K562 (cell line): Measurements from ENCODE around the gene HEXD. TPM values are rescaled to one million over a fixed set of nuclear protein-coding genes. Genes with fewer than 3 reads are reported as not detected.

ENCODE experiments used
- KAT2B ChIP-seq: IDR thresholded peaks from one replicate; pipeline ENCODE4 v1.6.1; 2012; ENCODE audit warnings: low read depth, mild to moderate bottlenecking, control low read depth, inconsistent platforms, low read length, moderate library complexity
- KLF10 ChIP-seq: fragments of 250-450 bp; sonication (Bioruptor Pico); IDR thresholded peaks from 2 replicates; pipeline ENCODE4 v1.6.1; 2021; ENCODE audit warnings: matching md5 sums
- MTA1 ChIP-seq: fragments of 450-650 bp; IDR thresholded peaks from 2 replicates; pipeline ENCODE4 v1.6.1; 2017; ENCODE audit warnings: borderline replicate concordance
- MYNN ChIP-seq, 2 experiments: sonication (generic); formaldehyde crosslinking in 1 of 2; IDR thresholded peaks; 2 replicates each; pipeline versions ENCODE4 v1.5.0 to v1.6.1; 2016 to 2020; ENCODE audit warnings: antibody characterized with exemption in 1 of 2, missing genetic modification reagents in 1 of 2
- NCOR1 ChIP-seq: fragments of 450-650 bp; IDR thresholded peaks from 2 replicates; pipeline ENCODE4 v1.6.1; 2016; ENCODE audit warnings: mild to moderate bottlenecking, moderate library complexity
- POLR3G ChIP-seq: IDR thresholded peaks from 2 replicates; pipeline ENCODE4 v1.6.1; 2011; ENCODE audit not compliant: insufficient read length, insufficient replicate concordance; ENCODE audit errors: extremely low read depth
- RFX1 ChIP-seq: fragments of 450-650 bp; IDR thresholded peaks from 2 replicates; pipeline ENCODE4 v1.6.1; 2016; ENCODE audit warnings: mild to moderate bottlenecking, moderate library complexity
- SREBF1 ChIP-seq: fragments of 150-350 bp; IDR thresholded peaks from 2 replicates; pipeline ENCODE4 v1.6.1; 2014; ENCODE audit warnings: antibody characterized with exemption, low read depth, low read length, borderline replicate concordance
- ZBED1 ChIP-seq: IDR thresholded peaks from 2 replicates; pipeline ENCODE4 v1.6.1; 2014
- ZNF79 ChIP-seq: fragments of 250-450 bp; sonication (Bioruptor Pico); IDR thresholded peaks from 2 replicates; pipeline ENCODE4 v1.4.0; 2020; ENCODE audit warnings: low read depth, mild to moderate bottlenecking, moderate library complexity
- ZNF830 ChIP-seq: fragments of 250-450 bp; sonication (Bioruptor Pico); IDR thresholded peaks from 2 replicates; pipeline ENCODE4 v1.5.0; 2021; ENCODE audit warnings: mild to moderate bottlenecking
- polyA plus RNA-seq, 8 experiments: library from polyadenylated mRNA; depleted of rRNA in 4 of 8; stranded (reverse) in 5 of 8; unstranded in 3 of 8; fragments of >200 nt; fragmentation: Nextera tagmentation in 2 of 8; fragmentation: Illumina TruSeq in 1 of 8; extraction: Ambion mirVana in 2 of 8; extraction: Trizol in 1 of 8; gene quantifications; 2 replicates each; pipeline versions ENCODE4 v1.2.1 to v1.2.3, GENCODE V29; 2011 to 2014; ENCODE audit warnings: inconsistent platforms in 1 of 8, missing spikeins in 1 of 8
- total RNA-seq, 7 experiments: library from RNA; depleted of rRNA in 6 of 7; stranded (reverse); fragments of >200 nt in 6 of 7; fragmentation: Illumina TruSeq in 2 of 7; extraction: Trizol in 2 of 7; gene quantifications; 2 replicates each; pipeline versions ENCODE4 v1.2.1 to v1.2.3, GENCODE V29; 2011 to 2021; ENCODE audit warnings: low replicate concordance in 1 of 7
- TF ChIP-seq, protein P1 (sequence below): conservative IDR thresholded peaks from 2 replicates; pipeline ENCODE4 v1.6.1; 2011; ENCODE audit warnings: low read depth, mild to moderate bottlenecking, low read length; ENCODE audit not compliant: control insufficient read depth
- TF ChIP-seq, protein P2 (sequence below), 2 experiments: fragments of 450-650 bp; formaldehyde crosslinking in 1 of 2; IDR thresholded peaks; 2 replicates each; pipeline versions ENCODE4 v1.4.0 to v1.6.1; 2014 to 2020; ENCODE audit warnings: mild to moderate bottlenecking in 2 of 2, borderline replicate concordance in 1 of 2, low read depth in 1 of 2
- TF ChIP-seq, protein P3 (sequence below): IDR thresholded peaks from 3 replicates; pipeline ENCODE4 v1.6.1; 2011; ENCODE audit warnings: borderline replicate concordance, mild to moderate bottlenecking, moderate library complexity; ENCODE audit not compliant: insufficient read length; ENCODE audit errors: extremely low read depth

HEXD gene
- total and polyA plus RNA-seq, 9 of the 15 experiments (the other 6 are each of a cell fraction or from before 2014, with no cell fraction given) = 1.0 to 25.3 (median 10.0) TPM

DNA sequence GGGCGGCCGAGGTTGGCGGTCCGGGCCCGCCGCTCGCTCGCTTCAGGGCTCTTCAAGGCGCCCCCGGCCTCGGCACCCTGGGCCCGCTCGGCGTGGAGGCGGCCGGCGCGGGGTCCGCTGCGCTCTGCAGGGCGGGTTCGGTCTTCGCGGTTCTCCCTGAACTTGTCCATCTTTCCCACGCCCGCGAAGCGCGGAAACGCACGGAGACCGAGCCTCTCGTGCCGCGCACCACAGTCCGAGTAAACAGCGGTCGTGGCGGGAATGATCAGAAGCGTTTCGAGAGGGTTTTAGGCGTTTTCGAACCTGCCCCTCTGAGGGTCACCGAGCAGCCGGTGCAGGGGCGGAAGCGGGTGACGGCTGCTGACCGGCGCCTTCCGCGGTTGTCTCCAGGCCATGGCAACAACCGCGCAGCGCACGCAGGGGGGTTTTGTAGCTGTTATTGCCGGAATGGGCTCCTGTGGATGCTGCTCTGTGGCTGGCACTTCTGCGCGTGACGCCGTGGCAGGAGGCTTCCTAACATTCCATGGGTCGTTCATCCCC lies 40.8 kb downstream of the HEXD start (continued):
- TF ChIP-seq, protein P1, sequence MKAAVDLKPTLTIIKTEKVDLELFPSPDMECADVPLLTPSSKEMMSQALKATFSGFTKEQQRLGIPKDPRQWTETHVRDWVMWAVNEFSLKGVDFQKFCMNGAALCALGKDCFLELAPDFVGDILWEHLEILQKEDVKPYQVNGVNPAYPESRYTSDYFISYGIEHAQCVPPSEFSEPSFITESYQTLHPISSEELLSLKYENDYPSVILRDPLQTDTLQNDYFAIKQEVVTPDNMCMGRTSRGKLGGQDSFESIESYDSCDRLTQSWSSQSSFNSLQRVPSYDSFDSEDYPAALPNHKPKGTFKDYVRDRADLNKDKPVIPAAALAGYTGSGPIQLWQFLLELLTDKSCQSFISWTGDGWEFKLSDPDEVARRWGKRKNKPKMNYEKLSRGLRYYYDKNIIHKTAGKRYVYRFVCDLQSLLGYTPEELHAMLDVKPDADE = no peak; the same call in 1 of the 2 replicates
- no peak for TF ChIP-seq POLR3G
- TF ChIP-seq NCOR1 = no peak
- TF ChIP-seq MTA1 = no peak
- no peak for TF ChIP-seq KAT2B
- TF ChIP-seq, protein P2, sequence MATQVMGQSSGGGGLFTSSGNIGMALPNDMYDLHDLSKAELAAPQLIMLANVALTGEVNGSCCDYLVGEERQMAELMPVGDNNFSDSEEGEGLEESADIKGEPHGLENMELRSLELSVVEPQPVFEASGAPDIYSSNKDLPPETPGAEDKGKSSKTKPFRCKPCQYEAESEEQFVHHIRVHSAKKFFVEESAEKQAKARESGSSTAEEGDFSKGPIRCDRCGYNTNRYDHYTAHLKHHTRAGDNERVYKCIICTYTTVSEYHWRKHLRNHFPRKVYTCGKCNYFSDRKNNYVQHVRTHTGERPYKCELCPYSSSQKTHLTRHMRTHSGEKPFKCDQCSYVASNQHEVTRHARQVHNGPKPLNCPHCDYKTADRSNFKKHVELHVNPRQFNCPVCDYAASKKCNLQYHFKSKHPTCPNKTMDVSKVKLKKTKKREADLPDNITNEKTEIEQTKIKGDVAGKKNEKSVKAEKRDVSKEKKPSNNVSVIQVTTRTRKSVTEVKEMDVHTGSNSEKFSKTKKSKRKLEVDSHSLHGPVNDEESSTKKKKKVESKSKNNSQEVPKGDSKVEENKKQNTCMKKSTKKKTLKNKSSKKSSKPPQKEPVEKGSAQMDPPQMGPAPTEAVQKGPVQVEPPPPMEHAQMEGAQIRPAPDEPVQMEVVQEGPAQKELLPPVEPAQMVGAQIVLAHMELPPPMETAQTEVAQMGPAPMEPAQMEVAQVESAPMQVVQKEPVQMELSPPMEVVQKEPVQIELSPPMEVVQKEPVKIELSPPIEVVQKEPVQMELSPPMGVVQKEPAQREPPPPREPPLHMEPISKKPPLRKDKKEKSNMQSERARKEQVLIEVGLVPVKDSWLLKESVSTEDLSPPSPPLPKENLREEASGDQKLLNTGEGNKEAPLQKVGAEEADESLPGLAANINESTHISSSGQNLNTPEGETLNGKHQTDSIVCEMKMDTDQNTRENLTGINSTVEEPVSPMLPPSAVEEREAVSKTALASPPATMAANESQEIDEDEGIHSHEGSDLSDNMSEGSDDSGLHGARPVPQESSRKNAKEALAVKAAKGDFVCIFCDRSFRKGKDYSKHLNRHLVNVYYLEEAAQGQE (IDR thresholded peaks at IDR 0.05; ENCODE audit: borderline replicate concordance) = no peak
- TF ChIP-seq, protein P2 (CRISPR knock-in tag; IDR thresholded peaks at IDR 0.05; ENCODE audit: low read depth) = no peak; the same call in 1 of the 2 replicates
- TF ChIP-seq RFX1 = no peak
- no peak for TF ChIP-seq ZBED1
- no peak for TF ChIP-seq ZNF79 (CRISPR knock-in tag)
- TF ChIP-seq, protein P3, sequence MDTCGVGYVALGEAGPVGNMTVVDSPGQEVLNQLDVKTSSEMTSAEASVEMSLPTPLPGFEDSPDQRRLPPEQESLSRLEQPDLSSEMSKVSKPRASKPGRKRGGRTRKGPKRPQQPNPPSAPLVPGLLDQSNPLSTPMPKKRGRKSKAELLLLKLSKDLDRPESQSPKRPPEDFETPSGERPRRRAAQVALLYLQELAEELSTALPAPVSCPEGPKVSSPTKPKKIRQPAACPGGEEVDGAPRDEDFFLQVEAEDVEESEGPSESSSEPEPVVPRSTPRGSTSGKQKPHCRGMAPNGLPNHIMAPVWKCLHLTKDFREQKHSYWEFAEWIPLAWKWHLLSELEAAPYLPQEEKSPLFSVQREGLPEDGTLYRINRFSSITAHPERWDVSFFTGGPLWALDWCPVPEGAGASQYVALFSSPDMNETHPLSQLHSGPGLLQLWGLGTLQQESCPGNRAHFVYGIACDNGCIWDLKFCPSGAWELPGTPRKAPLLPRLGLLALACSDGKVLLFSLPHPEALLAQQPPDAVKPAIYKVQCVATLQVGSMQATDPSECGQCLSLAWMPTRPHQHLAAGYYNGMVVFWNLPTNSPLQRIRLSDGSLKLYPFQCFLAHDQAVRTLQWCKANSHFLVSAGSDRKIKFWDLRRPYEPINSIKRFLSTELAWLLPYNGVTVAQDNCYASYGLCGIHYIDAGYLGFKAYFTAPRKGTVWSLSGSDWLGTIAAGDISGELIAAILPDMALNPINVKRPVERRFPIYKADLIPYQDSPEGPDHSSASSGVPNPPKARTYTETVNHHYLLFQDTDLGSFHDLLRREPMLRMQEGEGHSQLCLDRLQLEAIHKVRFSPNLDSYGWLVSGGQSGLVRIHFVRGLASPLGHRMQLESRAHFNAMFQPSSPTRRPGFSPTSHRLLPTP = no peak
- TF ChIP-seq MYNN (IDR thresholded peaks at IDR 0.05) = no peak
- TF ChIP-seq MYNN (CRISPR knock-in tag; IDR thresholded peaks at IDR 0.05) = no peak
- no peak for TF ChIP-seq ZNF830 (CRISPR knock-in tag)
- TF ChIP-seq KLF10 = no peak
- no peak for TF ChIP-seq SREBF1
